Measurements from ENCODE around the gene KMT5B. TPM values are rescaled to one million over a fixed set of nuclear protein-coding genes. Genes with fewer than 3 reads are reported as not detected.

The KMT5B gene
- total RNA-seq, 4 donors from 2014 or later = 35.1 to 75.6 (median 39.8) TPM

- peaks cover 0 to 19% (median 12%) of the 10 kb centered on the region in 3 donors for H3K4me1 ChIP-seq
- ATAC-seq = no peak
- H3K9me3 ChIP-seq = no peaks in the 10 kb centered on the region
- no peak overlapping the region for H3K27ac ChIP-seq
- no peaks in the 10 kb centered on the region for H3K27me3 ChIP-seq
- no CpG with 5 or more reads among the region's 16 CpGs for WGBS, 2 donors (ENCODE audit: low coverage in 1 of 2)
- no peak overlapping the region for H3K4me3 ChIP-seq
- no peaks in the 10 kb centered on the region for H3K36me3 ChIP-seq
- TF ChIP-seq POLR2AphosphoS5 (IDR thresholded peaks at IDR 0.05) = no peak
- TF ChIP-seq, protein P1, sequence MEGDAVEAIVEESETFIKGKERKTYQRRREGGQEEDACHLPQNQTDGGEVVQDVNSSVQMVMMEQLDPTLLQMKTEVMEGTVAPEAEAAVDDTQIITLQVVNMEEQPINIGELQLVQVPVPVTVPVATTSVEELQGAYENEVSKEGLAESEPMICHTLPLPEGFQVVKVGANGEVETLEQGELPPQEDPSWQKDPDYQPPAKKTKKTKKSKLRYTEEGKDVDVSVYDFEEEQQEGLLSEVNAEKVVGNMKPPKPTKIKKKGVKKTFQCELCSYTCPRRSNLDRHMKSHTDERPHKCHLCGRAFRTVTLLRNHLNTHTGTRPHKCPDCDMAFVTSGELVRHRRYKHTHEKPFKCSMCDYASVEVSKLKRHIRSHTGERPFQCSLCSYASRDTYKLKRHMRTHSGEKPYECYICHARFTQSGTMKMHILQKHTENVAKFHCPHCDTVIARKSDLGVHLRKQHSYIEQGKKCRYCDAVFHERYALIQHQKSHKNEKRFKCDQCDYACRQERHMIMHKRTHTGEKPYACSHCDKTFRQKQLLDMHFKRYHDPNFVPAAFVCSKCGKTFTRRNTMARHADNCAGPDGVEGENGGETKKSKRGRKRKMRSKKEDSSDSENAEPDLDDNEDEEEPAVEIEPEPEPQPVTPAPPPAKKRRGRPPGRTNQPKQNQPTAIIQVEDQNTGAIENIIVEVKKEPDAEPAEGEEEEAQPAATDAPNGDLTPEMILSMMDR (IDR thresholded peaks at IDR 0.05) = no peak
- TF ChIP-seq POLR2A (IDR thresholded peaks at IDR 0.05) = no peak
- TF ChIP-seq EP300 (IDR thresholded peaks at IDR 0.05) = no peak
These were observed 70.4 kb downstream of the KMT5B start for GRCh38 chr11:68142441-68143309.

DNA sequence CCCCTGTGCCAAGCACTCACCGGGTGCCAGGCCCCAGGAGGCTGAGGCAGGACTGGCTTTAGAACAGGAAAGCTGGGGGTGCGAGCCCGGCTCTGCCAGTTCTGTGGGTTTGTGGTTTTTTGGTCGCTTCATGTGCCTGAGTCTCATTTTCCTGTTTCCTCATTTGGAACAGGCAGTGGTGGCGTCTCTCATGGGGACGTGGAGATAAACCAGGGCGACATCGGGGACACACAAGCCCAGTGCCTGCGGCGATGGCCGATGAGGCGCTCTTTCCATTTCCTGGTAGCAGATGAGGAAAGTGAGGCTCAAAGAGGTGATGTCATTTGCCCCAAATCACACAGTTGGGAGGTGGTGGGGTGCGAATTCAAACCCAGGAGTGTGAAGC, 71.1 kb downstream of the KMT5B start:
- H3K4me3 ChIP-seq = no peak overlapping the region
- 40% methylated on average over 1 of the region's 13 CpGs; no CpG with 5 or more reads in 1 of the 2 donors for WGBS, 2 donors (ENCODE audit: low coverage in 1 of 2)
- ATAC-seq = no peak
- H3K4me1 ChIP-seq = peaks cover 0 to 16% (median 9%) of the 10 kb centered on the region in 3 donors
- H3K36me3 ChIP-seq = no peaks in the 10 kb centered on the region
- H3K9me3 ChIP-seq = no peaks in the 10 kb centered on the region
- TF ChIP-seq, protein P1 (IDR thresholded peaks at IDR 0.05) = no peak
- TF ChIP-seq EP300 (IDR thresholded peaks at IDR 0.05) = no peak
- TF ChIP-seq POLR2AphosphoS5 (IDR thresholded peaks at IDR 0.05) = no peak
- TF ChIP-seq POLR2A (IDR thresholded peaks at IDR 0.05) = no peak
- no peaks in the 10 kb centered on the region for H3K27me3 ChIP-seq
- no peak overlapping the region for H3K27ac ChIP-seq

DNA sequence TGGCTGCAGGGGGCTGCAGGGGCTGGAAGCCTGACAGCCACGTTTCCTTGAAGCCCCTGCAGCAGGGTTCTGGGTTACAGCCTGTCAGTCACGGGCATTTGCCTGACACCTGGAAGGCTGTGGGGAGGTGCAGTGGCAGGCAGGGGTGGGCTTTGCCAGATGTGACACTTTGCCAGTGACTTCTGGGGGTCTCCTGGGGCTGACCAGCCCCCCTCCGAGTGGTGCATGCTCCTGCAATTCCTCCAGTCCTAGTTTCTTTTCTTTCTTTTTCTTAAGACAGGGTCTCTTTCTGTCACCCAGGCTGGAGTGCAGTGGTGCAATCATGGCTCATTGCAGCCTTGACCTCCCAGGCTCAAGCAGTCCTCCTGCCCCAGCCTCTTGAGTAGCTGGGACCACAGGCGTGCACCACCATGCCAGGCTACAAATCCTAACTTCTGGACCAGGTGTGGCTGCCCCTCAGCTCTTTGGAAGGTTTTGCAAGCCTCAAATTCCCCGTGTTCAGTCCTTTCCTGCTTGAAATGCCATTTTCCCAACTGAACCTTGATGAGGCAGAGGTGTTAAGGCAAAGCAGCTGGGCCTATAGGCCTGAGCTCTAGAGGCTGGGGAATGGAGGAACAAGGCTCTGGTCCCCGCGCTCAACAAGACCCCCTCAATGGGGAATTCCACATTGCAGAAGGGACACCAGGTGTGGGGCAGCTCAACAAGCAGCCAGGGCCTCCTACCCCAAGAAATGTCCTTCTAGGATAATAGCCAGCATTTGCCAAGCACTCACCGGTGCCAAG, 71.7 kb downstream of the KMT5B start:
- H3K4me1 ChIP-seq = peaks cover 0 to 10% (median 4%) of the 10 kb centered on the region in 3 donors
- H3K9me3 ChIP-seq = no peaks in the 10 kb centered on the region
- WGBS, 2 donors (ENCODE audit: low coverage in 1 of 2) = 87 to 100% methylated on average over 1 to 3 of the region's 8 CpGs
- H3K4me3 ChIP-seq = no peak overlapping the region
- no peak overlapping the region for H3K27ac ChIP-seq
- ATAC-seq = no peak
- no peak for TF ChIP-seq POLR2AphosphoS5 (IDR thresholded peaks at IDR 0.05)
- TF ChIP-seq, protein P1 (IDR thresholded peaks at IDR 0.05) = no peak
- TF ChIP-seq POLR2A (IDR thresholded peaks at IDR 0.05) = no peak
- no peak for TF ChIP-seq EP300 (IDR thresholded peaks at IDR 0.05)
- H3K27me3 ChIP-seq = no peaks in the 10 kb centered on the region
- no peaks in the 10 kb centered on the region for H3K36me3 ChIP-seq

- 97 to 100% methylated on average over 1 to 4 of the region's 9 CpGs for WGBS, 2 donors (ENCODE audit: low coverage in 1 of 2)
- no peak overlapping the region for H3K27ac ChIP-seq
- ATAC-seq = no peak
These were observed 72.4 kb downstream of the KMT5B start for GRCh38 chr11:68140496-68141245.

More at GRCh38 chr11:68140496-68141245, 72.4 kb downstream of the KMT5B start:
- Histone ChIP-seq H3K27me3 (no peaks in the 10 kb centered on the region), H3K9me3 (no peaks in the 10 kb centered on the region), H3K4me1 (peaks cover 0 to 2% (median 0%) of the 10 kb centered on the region in 3 donors), H3K4me3 (no peak overlapping the region), H3K36me3 (no peaks in the 10 kb centered on the region)
- TF ChIP-seq, protein P1 (IDR thresholded peaks at IDR 0.05) = no peak
- TF ChIP-seq EP300 (IDR thresholded peaks at IDR 0.05) = no peak
- no peak for TF ChIP-seq POLR2AphosphoS5 (IDR thresholded peaks at IDR 0.05)
- no peak for TF ChIP-seq POLR2A (IDR thresholded peaks at IDR 0.05)

Data from gastroesophageal sphincter (tissue), 4 donors.